SK-N-SH treated with all-trans-retinoic acid at 6 μM for 48 hours (cell line): ENCODE results near the gene MOSMO.

Source experiments
- BACH2 ChIP-seq: fragments of 250-450 bp; sonication (Bioruptor Pico); IDR thresholded peaks from 2 replicates; pipeline ENCODE4 v1.9.0; 2021; ENCODE audit warnings: mild to moderate bottlenecking, borderline replicate concordance
- ESRRG ChIP-seq: fragments of 250-450 bp; sonication (Bioruptor Pico); IDR thresholded peaks from 2 replicates; pipeline ENCODE4 v1.6.1; 2021; ENCODE audit warnings: mild to moderate bottlenecking
- GLIS3 ChIP-seq: fragments of 250-450 bp; sonication (Bioruptor Pico); IDR thresholded peaks from 2 replicates; pipeline ENCODE4 v1.5.0; 2020; ENCODE audit warnings: mild to moderate bottlenecking, moderate library complexity
- ISL1 ChIP-seq: fragments of 250-450 bp; sonication (Bioruptor Pico); IDR thresholded peaks from 2 replicates; pipeline ENCODE4 v2.1.2; 2022; ENCODE audit warnings: mild to moderate bottlenecking, moderate library complexity
- RARB ChIP-seq: fragments of 250-450 bp; sonication (Bioruptor Pico); IDR thresholded peaks from 2 replicates; pipeline ENCODE4 v1.8.0; 2021; ENCODE audit warnings: mild to moderate bottlenecking, moderate library complexity
- SNAI2 ChIP-seq: fragments of 250-450 bp; sonication (Bioruptor Pico); IDR thresholded peaks from 2 replicates; pipeline ENCODE4 v1.5.0; 2020; ENCODE audit warnings: mild to moderate bottlenecking, moderate library complexity
- ZFP3 ChIP-seq: fragments of 250-450 bp; sonication (Bioruptor Pico); IDR thresholded peaks from 2 replicates; pipeline ENCODE4 v1.5.0; 2020; ENCODE audit warnings: mild to moderate bottlenecking, moderate library complexity
- ZNF565 ChIP-seq: fragments of 450-650 bp; formaldehyde crosslinking; conservative IDR thresholded peaks from 2 replicates; pipeline ENCODE4 v1.5.0; 2020; ENCODE audit warnings: low read depth, mild to moderate bottlenecking, moderate library complexity
- ZNF8 ChIP-seq: fragments of 450-650 bp; formaldehyde crosslinking; IDR thresholded peaks from 2 replicates; pipeline ENCODE4 v1.5.0; 2020; ENCODE audit warnings: mild to moderate bottlenecking, moderate library complexity

GRCh38 chr16:22132801-22133200, 124.9 kb downstream of the MOSMO start:
- TF ChIP-seq ZFP3 (CRISPR knock-in tag) (no peak), ESRRG (CRISPR knock-in tag) (no peak), ZNF8 (CRISPR knock-in tag) (no peak), BACH2 (CRISPR knock-in tag) (no peak), ISL1 (CRISPR knock-in tag) (no peak), RARB (CRISPR knock-in tag) (no peak), GLIS3 (CRISPR knock-in tag) (no peak), SNAI2 (CRISPR knock-in tag) (no peak), ZNF565 (no peak)
